Measurements from ENCODE around the gene UST. TPM values are rescaled to one million over a fixed set of nuclear protein-coding genes. Genes with fewer than 3 reads are reported as not detected.

UST gene
- total RNA-seq, 1 experiment from 2014 or later = 32.1 TPM

DNA sequence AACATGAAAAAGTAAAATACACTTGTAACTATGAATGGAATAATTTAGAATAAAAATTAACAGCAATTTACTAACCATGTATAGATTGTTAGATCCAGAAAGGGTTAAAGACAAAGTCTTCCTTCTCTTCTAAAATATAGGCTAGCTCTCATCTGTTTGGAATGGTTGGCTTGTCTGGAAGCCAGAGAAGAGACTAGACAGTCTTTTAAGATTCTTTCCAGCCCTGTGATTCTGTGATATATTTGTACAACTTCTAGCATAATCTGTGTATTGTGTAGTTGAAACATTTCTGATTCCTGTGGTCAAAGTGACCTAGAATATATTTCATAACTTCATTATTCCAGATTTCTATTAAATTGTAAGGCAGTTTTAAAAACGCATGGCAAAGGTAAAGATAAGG, 196.6 kb downstream of the UST start:
- ATAC-seq = no peak
- Mint-ChIP-seq H3K9me3 (no peaks in the 10 kb centered on the region), H3K4me1 (peaks cover 35% of the 10 kb centered on the region), H3K27ac (peak overlapping the region; percentile 72; the same call in 1 of the 2 replicates), H3K4me3 (no peak overlapping the region), H3K27me3 (ENCODE audit: low read depth) (no peaks in the 10 kb centered on the region), H3K36me3 (peaks cover 14% of the 10 kb centered on the region)
- no peak for DNase-seq (ENCODE audit: low spot score)
- CTCF ChIA-PET = no interaction called here
- no peak for TF ChIP-seq TEAD1 (CRISPR knock-in tag; IDR thresholded peaks at IDR 0.05)
- no peak for TF ChIP-seq GTF2I (CRISPR knock-in tag; conservative IDR thresholded peaks at IDR 0.05)
- no peak for TF ChIP-seq ZNF416 (CRISPR knock-in tag; IDR thresholded peaks at IDR 0.05)
- POLR2A ChIA-PET = no interaction called here

DNA sequence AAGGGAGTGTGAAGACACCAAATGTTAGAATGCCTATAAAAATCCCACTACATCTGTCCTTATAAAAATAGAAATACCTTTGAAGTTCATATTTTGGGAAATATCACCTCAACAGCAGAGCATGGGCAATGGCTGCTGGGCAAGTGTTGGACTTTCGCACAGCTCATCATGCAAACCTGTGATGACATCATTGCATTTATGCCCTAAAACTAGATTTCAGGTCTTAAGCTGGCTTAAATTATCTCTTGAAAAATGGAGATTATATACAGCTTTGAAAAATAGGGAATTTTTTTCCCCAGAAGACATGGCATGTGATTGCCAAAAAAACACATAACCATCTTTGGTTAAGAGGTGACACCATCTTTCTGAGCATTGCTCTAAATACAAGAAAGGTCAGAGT, 197.8 kb downstream of the UST start:
- H3K36me3 Mint-ChIP-seq = peaks cover 14% of the 10 kb centered on the region
- H3K4me1 Mint-ChIP-seq = peaks cover 32% of the 10 kb centered on the region
- H3K9me3 Mint-ChIP-seq = no peaks in the 10 kb centered on the region
- ChIA-PET POLR2A (no interaction called here), CTCF (interaction anchor here (0.7 kb wide), 1 partner anchor 367 kb away, joined by 3 read pairs; no protein-coding TSS in a partner anchor)
- ATAC-seq (no peak), DNase-seq (ENCODE audit: low spot score) (no peak)
- H3K4me3 Mint-ChIP-seq = no peak overlapping the region
- no peaks in the 10 kb centered on the region for H3K27me3 Mint-ChIP-seq (ENCODE audit: low read depth)
- TF ChIP-seq ESRRA (CRISPR knock-in tag; IDR thresholded peaks at IDR 0.05; ENCODE audit: borderline replicate concordance) (no peak), ZNF416 (CRISPR knock-in tag; IDR thresholded peaks at IDR 0.05) (no peak), NFYB (CRISPR knock-in tag; conservative IDR thresholded peaks at IDR 0.05; ENCODE audit: low read depth) (no peak), EMX1 (CRISPR knock-in tag; IDR thresholded peaks at IDR 0.05) (no peak), PRRX2 (CRISPR knock-in tag; IDR thresholded peaks at IDR 0.05) (no peak), TEAD4 (CRISPR knock-in tag; IDR thresholded peaks at IDR 0.05) (no peak), ZNF121 (CRISPR knock-in tag; IDR thresholded peaks at IDR 0.05) (no peak), OVOL2 (CRISPR knock-in tag; IDR thresholded peaks at IDR 0.05; ENCODE audit: borderline replicate concordance) (no peak), KAT7 (CRISPR knock-in tag; IDR thresholded peaks at IDR 0.05; ENCODE audit: borderline replicate concordance) (no peak), NR2C2 (CRISPR knock-in tag; IDR thresholded peaks at IDR 0.05) (no peak), FOXP1 (CRISPR knock-in tag; IDR thresholded peaks at IDR 0.05; ENCODE audit: borderline replicate concordance) (no peak), ZNF219 (CRISPR knock-in tag; IDR thresholded peaks at IDR 0.05; ENCODE audit: borderline replicate concordance) (no peak), JAZF1 (CRISPR knock-in tag; IDR thresholded peaks at IDR 0.05) (no peak)
- TF ChIP-seq, protein P1, sequence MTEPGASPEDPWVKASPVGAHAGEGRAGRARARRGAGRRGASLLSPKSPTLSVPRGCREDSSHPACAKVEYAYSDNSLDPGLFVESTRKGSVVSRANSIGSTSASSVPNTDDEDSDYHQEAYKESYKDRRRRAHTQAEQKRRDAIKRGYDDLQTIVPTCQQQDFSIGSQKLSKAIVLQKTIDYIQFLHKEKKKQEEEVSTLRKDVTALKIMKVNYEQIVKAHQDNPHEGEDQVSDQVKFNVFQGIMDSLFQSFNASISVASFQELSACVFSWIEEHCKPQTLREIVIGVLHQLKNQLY (CRISPR knock-in tag; IDR thresholded peaks at IDR 0.05) = no peak
- TF ChIP-seq, protein P2, sequence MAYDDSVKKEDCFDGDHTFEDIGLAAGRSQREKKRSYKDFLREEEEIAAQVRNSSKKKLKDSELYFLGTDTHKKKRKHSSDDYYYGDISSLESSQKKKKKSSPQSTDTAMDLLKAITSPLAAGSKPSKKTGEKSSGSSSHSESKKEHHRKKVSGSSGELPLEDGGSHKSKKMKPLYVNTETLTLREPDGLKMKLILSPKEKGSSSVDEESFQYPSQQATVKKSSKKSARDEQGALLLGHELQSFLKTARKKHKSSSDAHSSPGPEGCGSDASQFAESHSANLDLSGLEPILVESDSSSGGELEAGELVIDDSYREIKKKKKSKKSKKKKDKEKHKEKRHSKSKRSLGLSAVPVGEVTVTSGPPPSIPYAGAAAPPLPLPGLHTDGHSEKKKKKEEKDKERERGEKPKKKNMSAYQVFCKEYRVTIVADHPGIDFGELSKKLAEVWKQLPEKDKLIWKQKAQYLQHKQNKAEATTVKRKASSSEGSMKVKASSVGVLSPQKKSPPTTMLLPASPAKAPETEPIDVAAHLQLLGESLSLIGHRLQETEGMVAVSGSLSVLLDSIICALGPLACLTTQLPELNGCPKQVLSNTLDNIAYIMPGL (CRISPR knock-in tag; IDR thresholded peaks at IDR 0.05) = no peak
- TF ChIP-seq, protein P3, sequence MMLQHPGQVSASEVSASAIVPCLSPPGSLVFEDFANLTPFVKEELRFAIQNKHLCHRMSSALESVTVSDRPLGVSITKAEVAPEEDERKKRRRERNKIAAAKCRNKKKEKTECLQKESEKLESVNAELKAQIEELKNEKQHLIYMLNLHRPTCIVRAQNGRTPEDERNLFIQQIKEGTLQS (CRISPR knock-in tag; conservative IDR thresholded peaks at IDR 0.05) = no peak
- TF ChIP-seq, protein P4, sequence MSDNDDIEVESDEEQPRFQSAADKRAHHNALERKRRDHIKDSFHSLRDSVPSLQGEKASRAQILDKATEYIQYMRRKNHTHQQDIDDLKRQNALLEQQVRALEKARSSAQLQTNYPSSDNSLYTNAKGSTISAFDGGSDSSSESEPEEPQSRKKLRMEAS (CRISPR knock-in tag; IDR thresholded peaks at IDR 0.05) = no peak
- no peak overlapping the region for H3K27ac Mint-ChIP-seq

DNA sequence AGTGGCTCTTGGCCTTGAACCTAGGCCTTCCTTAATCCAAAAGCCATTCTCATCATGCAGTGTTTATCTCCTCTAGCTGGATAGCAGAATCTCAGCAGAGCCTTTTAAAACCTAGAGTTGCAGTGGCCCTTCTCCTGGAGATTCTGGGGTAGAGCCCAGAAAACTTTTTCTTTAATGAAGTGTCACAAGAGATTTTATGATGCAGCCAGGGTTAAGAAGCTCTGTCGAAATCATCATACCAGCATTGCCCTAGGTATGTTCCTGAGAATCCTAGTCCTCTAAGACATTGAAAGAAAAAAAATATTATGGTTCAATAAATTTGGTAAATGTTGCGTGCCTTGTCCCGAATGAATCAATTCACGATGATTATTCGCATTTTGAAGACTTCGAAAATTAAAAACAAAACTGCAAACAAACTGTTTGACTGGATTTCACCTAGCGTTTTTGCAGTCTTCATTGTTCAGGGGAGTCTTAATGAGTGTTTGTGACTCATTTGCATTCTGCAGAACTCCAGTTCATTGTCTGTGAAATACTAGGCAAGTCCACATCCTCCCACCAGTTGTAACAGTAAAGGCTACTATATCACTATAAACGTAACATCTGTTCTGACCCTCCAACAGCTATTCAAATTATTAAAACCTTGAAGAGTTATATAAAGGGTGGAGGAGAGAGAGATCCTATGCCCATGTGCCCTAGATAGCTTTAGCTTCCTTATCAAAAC, 198.6 kb downstream of the UST start:
- CTCF ChIA-PET = interaction anchor here (0.7 kb wide), 1 partner anchor 368 kb away, joined by 3 read pairs; no protein-coding TSS in a partner anchor
- POLR2A ChIA-PET = no interaction called here
- Mint-ChIP-seq H3K4me3 (no peak overlapping the region), H3K27me3 (ENCODE audit: low read depth) (no peaks in the 10 kb centered on the region), H3K36me3 (peaks cover 14% of the 10 kb centered on the region), H3K9me3 (no peaks in the 10 kb centered on the region), H3K27ac (peak overlapping the region; percentile 38; the same call in 1 of the 2 replicates), H3K4me1 (peaks cover 38% of the 10 kb centered on the region)
- DNase-seq (ENCODE audit: low spot score) = no peak
- no peak for ATAC-seq
- TF ChIP-seq, protein P5, sequence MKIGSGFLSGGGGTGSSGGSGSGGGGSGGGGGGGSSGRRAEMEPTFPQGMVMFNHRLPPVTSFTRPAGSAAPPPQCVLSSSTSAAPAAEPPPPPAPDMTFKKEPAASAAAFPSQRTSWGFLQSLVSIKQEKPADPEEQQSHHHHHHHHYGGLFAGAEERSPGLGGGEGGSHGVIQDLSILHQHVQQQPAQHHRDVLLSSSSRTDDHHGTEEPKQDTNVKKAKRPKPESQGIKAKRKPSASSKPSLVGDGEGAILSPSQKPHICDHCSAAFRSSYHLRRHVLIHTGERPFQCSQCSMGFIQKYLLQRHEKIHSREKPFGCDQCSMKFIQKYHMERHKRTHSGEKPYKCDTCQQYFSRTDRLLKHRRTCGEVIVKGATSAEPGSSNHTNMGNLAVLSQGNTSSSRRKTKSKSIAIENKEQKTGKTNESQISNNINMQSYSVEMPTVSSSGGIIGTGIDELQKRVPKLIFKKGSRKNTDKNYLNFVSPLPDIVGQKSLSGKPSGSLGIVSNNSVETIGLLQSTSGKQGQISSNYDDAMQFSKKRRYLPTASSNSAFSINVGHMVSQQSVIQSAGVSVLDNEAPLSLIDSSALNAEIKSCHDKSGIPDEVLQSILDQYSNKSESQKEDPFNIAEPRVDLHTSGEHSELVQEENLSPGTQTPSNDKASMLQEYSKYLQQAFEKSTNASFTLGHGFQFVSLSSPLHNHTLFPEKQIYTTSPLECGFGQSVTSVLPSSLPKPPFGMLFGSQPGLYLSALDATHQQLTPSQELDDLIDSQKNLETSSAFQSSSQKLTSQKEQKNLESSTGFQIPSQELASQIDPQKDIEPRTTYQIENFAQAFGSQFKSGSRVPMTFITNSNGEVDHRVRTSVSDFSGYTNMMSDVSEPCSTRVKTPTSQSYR (CRISPR knock-in tag; IDR thresholded peaks at IDR 0.05) = no peak
- TF ChIP-seq, protein P6, sequence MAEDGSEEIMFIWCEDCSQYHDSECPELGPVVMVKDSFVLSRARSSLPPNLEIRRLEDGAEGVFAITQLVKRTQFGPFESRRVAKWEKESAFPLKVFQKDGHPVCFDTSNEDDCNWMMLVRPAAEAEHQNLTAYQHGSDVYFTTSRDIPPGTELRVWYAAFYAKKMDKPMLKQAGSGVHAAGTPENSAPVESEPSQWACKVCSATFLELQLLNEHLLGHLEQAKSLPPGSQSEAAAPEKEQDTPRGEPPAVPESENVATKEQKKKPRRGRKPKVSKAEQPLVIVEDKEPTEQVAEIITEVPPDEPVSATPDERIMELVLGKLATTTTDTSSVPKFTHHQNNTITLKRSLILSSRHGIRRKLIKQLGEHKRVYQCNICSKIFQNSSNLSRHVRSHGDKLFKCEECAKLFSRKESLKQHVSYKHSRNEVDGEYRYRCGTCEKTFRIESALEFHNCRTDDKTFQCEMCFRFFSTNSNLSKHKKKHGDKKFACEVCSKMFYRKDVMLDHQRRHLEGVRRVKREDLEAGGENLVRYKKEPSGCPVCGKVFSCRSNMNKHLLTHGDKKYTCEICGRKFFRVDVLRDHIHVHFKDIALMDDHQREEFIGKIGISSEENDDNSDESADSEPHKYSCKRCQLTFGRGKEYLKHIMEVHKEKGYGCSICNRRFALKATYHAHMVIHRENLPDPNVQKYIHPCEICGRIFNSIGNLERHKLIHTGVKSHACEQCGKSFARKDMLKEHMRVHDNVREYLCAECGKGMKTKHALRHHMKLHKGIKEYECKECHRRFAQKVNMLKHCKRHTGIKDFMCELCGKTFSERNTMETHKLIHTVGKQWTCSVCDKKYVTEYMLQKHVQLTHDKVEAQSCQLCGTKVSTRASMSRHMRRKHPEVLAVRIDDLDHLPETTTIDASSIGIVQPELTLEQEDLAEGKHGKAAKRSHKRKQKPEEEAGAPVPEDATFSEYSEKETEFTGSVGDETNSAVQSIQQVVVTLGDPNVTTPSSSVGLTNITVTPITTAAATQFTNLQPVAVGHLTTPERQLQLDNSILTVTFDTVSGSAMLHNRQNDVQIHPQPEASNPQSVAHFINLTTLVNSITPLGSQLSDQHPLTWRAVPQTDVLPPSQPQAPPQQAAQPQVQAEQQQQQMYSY (CRISPR knock-in tag; IDR thresholded peaks at IDR 0.05) = no peak
- TF ChIP-seq PRRX2 (CRISPR knock-in tag; IDR thresholded peaks at IDR 0.05) = no peak
- no peak for TF ChIP-seq MYBL2 (CRISPR knock-in tag; IDR thresholded peaks at IDR 0.05)
- no peak for TF ChIP-seq SOX15 (CRISPR knock-in tag; IDR thresholded peaks at IDR 0.05)
- no peak for TF ChIP-seq FOXK1 (CRISPR knock-in tag; IDR thresholded peaks at IDR 0.05)

Data from WTC11 (cell line).